Upper lobe of left lung (tissue), 4 donors: ENCODE measurements around the gene PDE9A.

Experiments
- EP300 ChIP-seq, 4 donors: sonication (generic); formaldehyde crosslinking; IDR thresholded peaks; one replicate each; pipeline ENCODE4 v1.5.1; 2017; ENCODE audit warnings: antibody characterized with exemption in 4 of 4, control low read depth in 2 of 4
- POLR2A ChIP-seq, 4 donors: fragments of 450-650 bp; IDR thresholded peaks; one replicate each; pipeline ENCODE4 v1.5.1; 2016 to 2017; ENCODE audit warnings: antibody characterized with exemption in 4 of 4, mild to moderate bottlenecking in 2 of 4
- POLR2AphosphoS5 ChIP-seq, 2 donors: sonication (generic); formaldehyde crosslinking; IDR thresholded peaks; one replicate each; pipeline ENCODE4 v1.5.1; 2017; ENCODE audit warnings: antibody characterized with exemption in 2 of 2
- TF ChIP-seq, protein P1 (sequence below), 6 experiments: fragments of 450-650 bp in 4 of 6; fragments of 200-600 bp in 2 of 6; sonication (generic) in 2 of 6; IDR thresholded peaks; one replicate each; pipeline ENCODE4 v1.5.1; 2016 to 2019; ENCODE audit warnings: antibody characterized with exemption in 6 of 6

DNA sequence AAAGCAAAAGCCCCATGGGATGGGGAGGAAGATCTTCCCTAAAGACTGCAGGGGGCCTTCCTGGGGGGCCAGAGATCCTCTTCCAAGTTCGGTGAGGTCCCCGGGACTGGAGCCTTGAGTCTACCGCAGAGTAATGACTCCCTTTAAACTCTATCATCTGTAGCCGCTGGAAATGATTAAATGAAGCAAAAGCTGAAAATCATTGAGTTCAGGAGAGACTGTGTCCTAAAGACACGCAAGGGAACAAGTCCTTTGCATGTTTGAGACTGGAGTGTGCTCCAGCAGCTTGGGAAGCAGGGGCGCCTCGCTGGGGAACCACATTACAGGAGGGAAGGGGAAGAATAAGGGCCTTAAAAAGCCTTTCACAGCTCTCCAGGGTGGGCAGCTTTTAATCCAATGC is 155.8 kb downstream of the PDE9A start:
- TF ChIP-seq, protein P1, sequence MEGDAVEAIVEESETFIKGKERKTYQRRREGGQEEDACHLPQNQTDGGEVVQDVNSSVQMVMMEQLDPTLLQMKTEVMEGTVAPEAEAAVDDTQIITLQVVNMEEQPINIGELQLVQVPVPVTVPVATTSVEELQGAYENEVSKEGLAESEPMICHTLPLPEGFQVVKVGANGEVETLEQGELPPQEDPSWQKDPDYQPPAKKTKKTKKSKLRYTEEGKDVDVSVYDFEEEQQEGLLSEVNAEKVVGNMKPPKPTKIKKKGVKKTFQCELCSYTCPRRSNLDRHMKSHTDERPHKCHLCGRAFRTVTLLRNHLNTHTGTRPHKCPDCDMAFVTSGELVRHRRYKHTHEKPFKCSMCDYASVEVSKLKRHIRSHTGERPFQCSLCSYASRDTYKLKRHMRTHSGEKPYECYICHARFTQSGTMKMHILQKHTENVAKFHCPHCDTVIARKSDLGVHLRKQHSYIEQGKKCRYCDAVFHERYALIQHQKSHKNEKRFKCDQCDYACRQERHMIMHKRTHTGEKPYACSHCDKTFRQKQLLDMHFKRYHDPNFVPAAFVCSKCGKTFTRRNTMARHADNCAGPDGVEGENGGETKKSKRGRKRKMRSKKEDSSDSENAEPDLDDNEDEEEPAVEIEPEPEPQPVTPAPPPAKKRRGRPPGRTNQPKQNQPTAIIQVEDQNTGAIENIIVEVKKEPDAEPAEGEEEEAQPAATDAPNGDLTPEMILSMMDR (IDR thresholded peaks at IDR 0.05) = no peak
- no peak for TF ChIP-seq POLR2A (IDR thresholded peaks at IDR 0.05)
- no peak for TF ChIP-seq EP300 (IDR thresholded peaks at IDR 0.05)
- TF ChIP-seq POLR2AphosphoS5 (IDR thresholded peaks at IDR 0.05) = no peak
